GM18909 (cell line): Measurements from ENCODE around the gene DPYSL4.

Experiments used
- ATAC-seq: cut with Tn5 transposase; IDR thresholded peaks from one replicate; pipeline ENCODE4 v1.9.1; 2021; ENCODE audit warnings: mild to moderate bottlenecking; ENCODE audit not compliant: unreplicated experiment, poor library complexity

The DPYSL4 gene

GRCh38 chr10:132251928-132252327, 65.2 kb downstream of the DPYSL4 start:
- ATAC-seq = no peak

- no peak for ATAC-seq
Observed at GRCh38 chr10:132252412-132252811, 65.7 kb downstream of the DPYSL4 start.

- no peak for ATAC-seq
Observed at GRCh38 chr10:132253092-132253687, 66.4 kb downstream of the DPYSL4 start.

- ATAC-seq = no peak
Observed at GRCh38 chr10:132254841-132255240, 68.1 kb downstream of the DPYSL4 start.
